Measurements from ENCODE around the gene WNT10A. TPM values are rescaled to one million over a fixed set of nuclear protein-coding genes. Genes with fewer than 3 reads are reported as not detected.

The WNT10A gene
- polyA plus RNA-seq, 2 of the 4 experiments (the other 2 are of a cell fraction), result not detected

DNA sequence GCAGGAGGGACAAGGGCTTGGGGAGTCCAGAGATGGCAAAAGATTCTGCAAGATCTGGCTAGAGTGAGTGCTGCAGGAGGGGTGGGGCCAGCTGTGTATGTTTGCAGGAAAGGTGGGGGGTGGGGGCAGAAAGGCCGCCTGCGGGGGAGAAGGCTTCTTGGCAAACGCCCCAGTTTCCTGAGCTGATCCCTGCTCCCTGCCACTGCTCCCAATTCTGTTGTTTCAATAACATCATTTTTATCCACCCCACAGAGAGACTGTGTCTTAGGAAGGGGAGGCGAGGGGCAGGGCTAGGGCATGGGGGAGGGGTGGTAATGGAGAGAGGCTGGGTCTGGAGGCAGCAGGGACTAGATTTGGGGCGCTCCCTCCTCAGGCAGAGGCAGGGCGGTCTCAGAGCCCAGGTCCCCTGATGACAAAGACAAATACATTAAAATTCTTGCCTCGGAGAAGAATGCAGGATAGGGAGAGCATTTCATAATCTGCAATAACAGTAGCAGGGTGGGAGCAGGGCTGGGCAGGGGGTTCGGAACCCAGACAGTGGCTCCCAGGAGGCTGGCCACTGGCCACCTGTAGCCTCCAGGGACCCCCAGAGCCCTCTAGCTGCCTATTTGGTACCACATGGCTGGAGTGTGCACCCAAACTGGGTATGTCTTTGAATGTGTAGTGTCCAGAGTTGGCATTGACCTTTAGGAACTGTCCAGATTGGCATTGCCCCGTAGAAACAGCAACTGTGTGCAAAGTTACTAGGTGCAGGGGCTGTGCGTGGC, 23.1 kb upstream of the WNT10A start:
- Histone ChIP-seq H3K4me2 (peak overlapping the region; percentile 100), H3K27ac (peak overlapping the region; percentile 1 to 81; a peak in 3 of 6 replicates), H3K9me3 (no peaks in the 10 kb centered on the region), H3K4me3 (no peak overlapping the region), H3K4me1 (peaks cover 46% of the 10 kb centered on the region)
- CTCF ChIA-PET, result interaction anchor here (1.0 to 8.0 kb wide), 3 partner anchors 10 to 146 kb away, joined by 3 to 70 read pairs (median 12); no protein-coding TSS in a partner anchor
- TF ChIP-seq ZC3H11A (IDR thresholded peaks at IDR 0.05) (no peak), GATA3 (IDR thresholded peaks at IDR 0.05; ENCODE audit: borderline replicate concordance) (no peak), MYC (IDR thresholded peaks at IDR 0.05; ENCODE audit: borderline replicate concordance, low read length) (no peak), RFX5 (IDR thresholded peaks at IDR 0.05) (no peak), RNF2 (IDR thresholded peaks at IDR 0.05; ENCODE audit: borderline replicate concordance, low read depth) (no peak), CBX2 (IDR thresholded peaks at IDR 0.05; ENCODE audit: borderline replicate concordance, low read depth) (no peak), KDM1A (IDR thresholded peaks at IDR 0.05; ENCODE audit: low read depth) (no peak), NFE2L2 (conservative IDR thresholded peaks at IDR 0.05; ENCODE audit: low read length) (no peak), CEBPB (IDR thresholded peaks at IDR 0.05) (no peak), FOSL2 (IDR thresholded peaks at IDR 0.05) (no peak), FOSL2 (CRISPR knock-in tag; IDR thresholded peaks at IDR 0.05) (no peak), NPAS2 (CRISPR knock-in tag; IDR thresholded peaks at IDR 0.05; ENCODE audit: borderline replicate concordance) (no peak), EP300 (IDR thresholded peaks at IDR 0.05) (no peak), SMC3 (IDR thresholded peaks at IDR 0.05) (no peak), HOXB5 (CRISPR knock-in tag; IDR thresholded peaks at IDR 0.05) (no peak)
- TF ChIP-seq, protein P1, sequence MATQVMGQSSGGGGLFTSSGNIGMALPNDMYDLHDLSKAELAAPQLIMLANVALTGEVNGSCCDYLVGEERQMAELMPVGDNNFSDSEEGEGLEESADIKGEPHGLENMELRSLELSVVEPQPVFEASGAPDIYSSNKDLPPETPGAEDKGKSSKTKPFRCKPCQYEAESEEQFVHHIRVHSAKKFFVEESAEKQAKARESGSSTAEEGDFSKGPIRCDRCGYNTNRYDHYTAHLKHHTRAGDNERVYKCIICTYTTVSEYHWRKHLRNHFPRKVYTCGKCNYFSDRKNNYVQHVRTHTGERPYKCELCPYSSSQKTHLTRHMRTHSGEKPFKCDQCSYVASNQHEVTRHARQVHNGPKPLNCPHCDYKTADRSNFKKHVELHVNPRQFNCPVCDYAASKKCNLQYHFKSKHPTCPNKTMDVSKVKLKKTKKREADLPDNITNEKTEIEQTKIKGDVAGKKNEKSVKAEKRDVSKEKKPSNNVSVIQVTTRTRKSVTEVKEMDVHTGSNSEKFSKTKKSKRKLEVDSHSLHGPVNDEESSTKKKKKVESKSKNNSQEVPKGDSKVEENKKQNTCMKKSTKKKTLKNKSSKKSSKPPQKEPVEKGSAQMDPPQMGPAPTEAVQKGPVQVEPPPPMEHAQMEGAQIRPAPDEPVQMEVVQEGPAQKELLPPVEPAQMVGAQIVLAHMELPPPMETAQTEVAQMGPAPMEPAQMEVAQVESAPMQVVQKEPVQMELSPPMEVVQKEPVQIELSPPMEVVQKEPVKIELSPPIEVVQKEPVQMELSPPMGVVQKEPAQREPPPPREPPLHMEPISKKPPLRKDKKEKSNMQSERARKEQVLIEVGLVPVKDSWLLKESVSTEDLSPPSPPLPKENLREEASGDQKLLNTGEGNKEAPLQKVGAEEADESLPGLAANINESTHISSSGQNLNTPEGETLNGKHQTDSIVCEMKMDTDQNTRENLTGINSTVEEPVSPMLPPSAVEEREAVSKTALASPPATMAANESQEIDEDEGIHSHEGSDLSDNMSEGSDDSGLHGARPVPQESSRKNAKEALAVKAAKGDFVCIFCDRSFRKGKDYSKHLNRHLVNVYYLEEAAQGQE (IDR thresholded peaks at IDR 0.05), result no peak
- TF ChIP-seq, protein P2, sequence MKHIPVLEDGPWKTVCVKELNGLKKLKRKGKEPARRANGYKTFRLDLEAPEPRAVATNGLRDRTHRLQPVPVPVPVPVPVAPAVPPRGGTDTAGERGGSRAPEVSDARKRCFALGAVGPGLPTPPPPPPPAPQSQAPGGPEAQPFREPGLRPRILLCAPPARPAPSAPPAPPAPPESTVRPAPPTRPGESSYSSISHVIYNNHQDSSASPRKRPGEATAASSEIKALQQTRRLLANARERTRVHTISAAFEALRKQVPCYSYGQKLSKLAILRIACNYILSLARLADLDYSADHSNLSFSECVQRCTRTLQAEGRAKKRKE (CRISPR knock-in tag; IDR thresholded peaks at IDR 0.05; ENCODE audit: low read depth), result no peak
- TF ChIP-seq, protein P3, sequence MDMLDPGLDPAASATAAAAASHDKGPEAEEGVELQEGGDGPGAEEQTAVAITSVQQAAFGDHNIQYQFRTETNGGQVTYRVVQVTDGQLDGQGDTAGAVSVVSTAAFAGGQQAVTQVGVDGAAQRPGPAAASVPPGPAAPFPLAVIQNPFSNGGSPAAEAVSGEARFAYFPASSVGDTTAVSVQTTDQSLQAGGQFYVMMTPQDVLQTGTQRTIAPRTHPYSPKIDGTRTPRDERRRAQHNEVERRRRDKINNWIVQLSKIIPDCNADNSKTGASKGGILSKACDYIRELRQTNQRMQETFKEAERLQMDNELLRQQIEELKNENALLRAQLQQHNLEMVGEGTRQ (IDR thresholded peaks at IDR 0.05), result no peak
- TF ChIP-seq, protein P4, sequence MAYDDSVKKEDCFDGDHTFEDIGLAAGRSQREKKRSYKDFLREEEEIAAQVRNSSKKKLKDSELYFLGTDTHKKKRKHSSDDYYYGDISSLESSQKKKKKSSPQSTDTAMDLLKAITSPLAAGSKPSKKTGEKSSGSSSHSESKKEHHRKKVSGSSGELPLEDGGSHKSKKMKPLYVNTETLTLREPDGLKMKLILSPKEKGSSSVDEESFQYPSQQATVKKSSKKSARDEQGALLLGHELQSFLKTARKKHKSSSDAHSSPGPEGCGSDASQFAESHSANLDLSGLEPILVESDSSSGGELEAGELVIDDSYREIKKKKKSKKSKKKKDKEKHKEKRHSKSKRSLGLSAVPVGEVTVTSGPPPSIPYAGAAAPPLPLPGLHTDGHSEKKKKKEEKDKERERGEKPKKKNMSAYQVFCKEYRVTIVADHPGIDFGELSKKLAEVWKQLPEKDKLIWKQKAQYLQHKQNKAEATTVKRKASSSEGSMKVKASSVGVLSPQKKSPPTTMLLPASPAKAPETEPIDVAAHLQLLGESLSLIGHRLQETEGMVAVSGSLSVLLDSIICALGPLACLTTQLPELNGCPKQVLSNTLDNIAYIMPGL (CRISPR knock-in tag; IDR thresholded peaks at IDR 0.05; ENCODE audit: borderline replicate concordance), result no peak
- TF ChIP-seq, protein P5, sequence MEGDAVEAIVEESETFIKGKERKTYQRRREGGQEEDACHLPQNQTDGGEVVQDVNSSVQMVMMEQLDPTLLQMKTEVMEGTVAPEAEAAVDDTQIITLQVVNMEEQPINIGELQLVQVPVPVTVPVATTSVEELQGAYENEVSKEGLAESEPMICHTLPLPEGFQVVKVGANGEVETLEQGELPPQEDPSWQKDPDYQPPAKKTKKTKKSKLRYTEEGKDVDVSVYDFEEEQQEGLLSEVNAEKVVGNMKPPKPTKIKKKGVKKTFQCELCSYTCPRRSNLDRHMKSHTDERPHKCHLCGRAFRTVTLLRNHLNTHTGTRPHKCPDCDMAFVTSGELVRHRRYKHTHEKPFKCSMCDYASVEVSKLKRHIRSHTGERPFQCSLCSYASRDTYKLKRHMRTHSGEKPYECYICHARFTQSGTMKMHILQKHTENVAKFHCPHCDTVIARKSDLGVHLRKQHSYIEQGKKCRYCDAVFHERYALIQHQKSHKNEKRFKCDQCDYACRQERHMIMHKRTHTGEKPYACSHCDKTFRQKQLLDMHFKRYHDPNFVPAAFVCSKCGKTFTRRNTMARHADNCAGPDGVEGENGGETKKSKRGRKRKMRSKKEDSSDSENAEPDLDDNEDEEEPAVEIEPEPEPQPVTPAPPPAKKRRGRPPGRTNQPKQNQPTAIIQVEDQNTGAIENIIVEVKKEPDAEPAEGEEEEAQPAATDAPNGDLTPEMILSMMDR (IDR thresholded peaks at IDR 0.05), result no peak
- POLR2A ChIA-PET, result no interaction called here
- DNase-seq (ENCODE audit: low read depth in 1 of 2, low spot score in 1 of 2) (no peak), ATAC-seq (peak; percentile 33 to 47; a peak in 4 of 6 replicates), FAIRE-seq (no peak)
- 11% methylated on average over 9 of the region's 10 CpGs for WGBS (ENCODE audit: missing lambda C conversion rate)
